Iris pigment epithelial cell (primary cell): Measurements from ENCODE around the gene GJD2.

ENCODE experiments used
- DNase-seq: peaks from one replicate; pipeline ENCODE4 v3.0.0-alpha.2; 2011; ENCODE audit warnings: low read depth

GJD2 gene

GRCh38 chr15:34773013-34773412 lies 18.2 kb upstream of the GJD2 start:
- DNase-seq = no peak

- DNase-seq = no peak
Observed at GRCh38 chr15:34772312-34772711, 17.5 kb upstream of the GJD2 start.

- DNase-seq = no peak
Observed at GRCh38 chr15:34769711-34770110, 14.9 kb upstream of the GJD2 start.

GRCh38 chr15:34768530-34768929 lies 13.7 kb upstream of the GJD2 start:
- DNase-seq = peak; percentile 9

- DNase-seq = no peak
Observed at GRCh38 chr15:34765741-34766140, 10.9 kb upstream of the GJD2 start.

GRCh38 chr15:34760909-34761308 lies 6.1 kb upstream of the GJD2 start:
- DNase-seq = no peak

GRCh38 chr15:34759992-34760391 lies 5.2 kb upstream of the GJD2 start:
- no peak for DNase-seq

- no peak for DNase-seq
Observed at GRCh38 chr15:34759347-34759746, 4.5 kb upstream of the GJD2 start.

GRCh38 chr15:34757262-34757661 lies 2.5 kb upstream of the GJD2 start:
- no peak for DNase-seq

- no peak for DNase-seq
Observed at GRCh38 chr15:34755419-34755773, 598 bp upstream of the GJD2 start.

- DNase-seq = no peak
Observed at GRCh38 chr15:34754171-34754601, 612 bp downstream of the GJD2 start.

- DNase-seq = peak; percentile 59
Observed at GRCh38 chr15:34753236-34753894, 1.4 kb downstream of the GJD2 start.

- DNase-seq = no peak
Observed at GRCh38 chr15:34749691-34750090, 5.1 kb downstream of the GJD2 start.

GRCh38 chr15:34739346-34739745 lies 15.5 kb downstream of the GJD2 start:
- no peak for DNase-seq

- no peak for DNase-seq
Observed at GRCh38 chr15:34738002-34738401, 16.8 kb downstream of the GJD2 start.

GRCh38 chr15:34737477-34737876 lies 17.3 kb downstream of the GJD2 start:
- DNase-seq = no peak

GRCh38 chr15:34734303-34734702 lies 20.5 kb downstream of the GJD2 start:
- DNase-seq = no peak

- DNase-seq = no peak
Observed at GRCh38 chr15:34733621-34734020, 21.2 kb downstream of the GJD2 start.

- DNase-seq = no peak
Observed at GRCh38 chr15:34732430-34732829, 22.4 kb downstream of the GJD2 start.

GRCh38 chr15:34730701-34731100 lies 24.1 kb downstream of the GJD2 start:
- no peak for DNase-seq

- no peak for DNase-seq
Observed at GRCh38 chr15:34729886-34730285, 24.9 kb downstream of the GJD2 start.

GRCh38 chr15:34729056-34729455 lies 25.7 kb downstream of the GJD2 start:
- DNase-seq = no peak

GRCh38 chr15:34726406-34727100 lies 28.2 kb downstream of the GJD2 start:
- DNase-seq = peak; percentile 28

- DNase-seq = peak; percentile 4
Observed at GRCh38 chr15:34725556-34725955, 29.2 kb downstream of the GJD2 start.
